Measurements from ENCODE around the gene FETUB.
"Not testable (repeated sequence)": the region's sequence is repeated elsewhere in the genome, so short reads cannot be mapped to it uniquely, and the experiment has no call there.

FETUB gene

GRCh38 chr3:186613637-186614265, 26.4 kb upstream of the FETUB start:
- DNase-seq = no peak

- DNase-seq = no peak
These were observed 26.0 kb upstream of the FETUB start for GRCh38 chr3:186614266-186614596.

DNA sequence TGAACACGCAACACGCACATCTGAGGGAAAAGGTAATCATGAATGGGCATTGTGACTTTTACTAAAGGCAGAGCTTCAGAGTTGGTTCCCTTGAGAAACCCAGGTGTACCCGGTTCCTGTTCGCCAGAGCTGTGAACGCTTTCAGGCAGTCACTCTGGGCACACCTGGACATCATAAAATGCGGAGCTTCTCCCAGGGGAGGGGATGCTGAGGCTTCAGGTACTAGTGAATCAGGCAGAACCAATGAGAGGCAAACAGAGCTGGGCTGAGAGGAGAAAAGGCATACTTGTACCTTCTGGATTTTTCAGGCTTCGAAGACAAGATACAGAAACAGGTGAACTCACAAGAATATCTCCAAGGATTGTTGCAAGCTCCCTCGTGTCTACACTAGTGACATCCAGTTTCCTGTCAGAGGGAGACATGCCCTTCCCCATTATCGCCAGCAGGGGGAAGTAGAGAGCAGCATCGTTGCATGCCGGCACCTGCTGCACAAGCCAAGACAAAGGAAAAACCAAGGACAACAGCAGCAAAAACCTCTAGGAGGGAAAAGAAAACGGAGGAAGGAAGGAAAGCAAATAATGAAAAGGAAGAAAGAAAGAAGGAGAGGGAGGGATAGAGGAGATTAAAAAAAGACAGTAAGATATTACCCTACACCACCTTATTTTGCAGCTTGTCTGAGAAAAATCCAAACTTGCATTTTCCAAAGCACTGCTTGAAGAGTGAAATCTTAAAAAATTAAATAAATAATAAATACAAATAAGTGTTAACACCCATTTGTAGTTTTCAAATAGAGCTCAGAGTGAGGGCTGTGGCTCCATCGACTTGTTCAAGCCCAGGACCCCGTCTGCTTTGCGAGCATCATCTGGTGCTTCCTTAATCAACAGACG, 25.4 kb upstream of the FETUB start:
- DNase-seq = peak; percentile 56

DNA sequence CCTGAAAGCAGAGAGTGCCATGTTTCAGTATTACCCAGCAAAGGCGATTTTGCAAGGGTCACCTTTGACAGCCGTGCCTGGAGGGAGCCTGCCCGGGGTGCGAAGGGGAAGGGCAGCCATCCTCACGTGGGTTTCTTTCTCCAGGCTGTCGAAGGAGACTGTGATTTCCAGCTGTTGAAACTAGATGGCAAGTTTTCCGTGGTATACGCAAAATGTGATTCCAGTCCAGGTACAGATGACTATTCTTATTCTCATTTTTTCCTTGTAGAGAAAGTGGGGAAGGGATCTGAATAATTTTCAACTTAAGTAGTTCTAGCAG, 23.9 kb upstream of the FETUB start:
- no peak for DNase-seq

DNA sequence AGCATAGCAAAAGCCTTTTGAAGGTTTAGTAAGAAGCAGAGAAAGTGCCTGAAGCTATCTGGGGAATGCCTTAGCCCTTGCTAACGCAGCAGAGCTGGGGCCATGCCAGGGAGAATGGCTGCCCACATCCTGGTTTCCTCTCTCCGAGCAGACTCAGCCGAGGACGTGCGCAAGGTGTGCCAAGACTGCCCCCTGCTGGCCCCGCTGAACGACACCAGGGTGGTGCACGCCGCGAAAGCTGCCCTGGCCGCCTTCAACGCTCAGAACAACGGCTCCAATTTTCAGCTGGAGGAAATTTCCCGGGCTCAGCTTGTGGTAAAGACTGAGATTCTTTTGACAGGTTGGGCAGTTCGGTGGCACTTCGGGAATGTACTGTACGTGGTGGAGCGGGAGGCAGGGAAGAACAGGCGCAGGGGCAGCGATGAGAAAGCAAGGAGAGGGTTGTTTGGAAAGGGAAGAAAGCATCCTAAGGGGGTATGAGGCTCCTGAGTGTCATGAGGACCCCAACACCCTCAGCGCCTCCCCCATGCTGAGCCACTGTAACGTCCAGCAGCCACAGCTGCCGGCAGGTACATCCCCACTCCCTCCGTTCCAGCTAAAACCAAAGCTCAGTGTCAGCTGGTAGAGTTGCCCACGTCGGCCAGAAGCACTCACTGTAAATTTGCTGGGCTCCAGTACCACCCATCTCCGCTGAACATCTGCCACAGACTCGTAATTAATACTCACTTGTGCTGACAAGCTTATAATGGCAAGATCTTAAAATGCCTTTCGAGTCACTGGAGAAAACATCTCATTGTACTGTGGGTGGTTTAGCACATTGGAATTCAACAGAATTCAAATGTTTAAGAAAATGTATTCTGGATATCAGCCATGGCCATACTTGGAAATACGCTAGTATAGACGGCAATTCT, 22.9 kb upstream of the FETUB start:
- peak; percentile 84 for DNase-seq

DNA sequence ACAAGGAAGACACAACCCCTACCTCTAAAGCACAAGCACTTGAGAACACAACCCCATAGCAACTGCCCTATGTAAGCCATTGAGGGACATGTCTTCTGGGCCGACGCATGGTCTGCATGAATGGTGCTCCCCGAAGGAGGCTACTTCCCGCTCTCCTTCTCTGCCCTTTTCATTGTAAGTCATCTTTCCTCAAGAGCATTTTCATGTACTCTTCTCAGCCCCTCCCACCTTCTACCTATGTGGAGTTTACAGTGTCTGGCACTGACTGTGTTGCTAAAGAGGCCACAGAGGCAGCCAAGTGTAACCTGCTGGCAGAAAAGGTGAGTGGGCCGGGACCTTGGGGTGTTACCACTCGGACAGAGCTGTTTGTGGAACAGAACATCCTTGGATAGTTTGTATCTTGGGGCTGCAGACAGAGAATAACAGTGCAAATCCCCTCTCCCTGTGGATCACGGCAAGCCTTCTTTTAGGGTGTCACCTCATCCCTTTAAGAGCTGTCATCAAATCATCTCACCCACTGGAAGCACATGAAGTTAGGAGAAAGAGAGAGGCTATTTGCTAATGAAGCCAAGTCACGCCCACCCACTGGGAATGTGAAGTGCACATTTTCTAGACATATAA, 21.8 kb upstream of the FETUB start:
- no peak for DNase-seq

DNA sequence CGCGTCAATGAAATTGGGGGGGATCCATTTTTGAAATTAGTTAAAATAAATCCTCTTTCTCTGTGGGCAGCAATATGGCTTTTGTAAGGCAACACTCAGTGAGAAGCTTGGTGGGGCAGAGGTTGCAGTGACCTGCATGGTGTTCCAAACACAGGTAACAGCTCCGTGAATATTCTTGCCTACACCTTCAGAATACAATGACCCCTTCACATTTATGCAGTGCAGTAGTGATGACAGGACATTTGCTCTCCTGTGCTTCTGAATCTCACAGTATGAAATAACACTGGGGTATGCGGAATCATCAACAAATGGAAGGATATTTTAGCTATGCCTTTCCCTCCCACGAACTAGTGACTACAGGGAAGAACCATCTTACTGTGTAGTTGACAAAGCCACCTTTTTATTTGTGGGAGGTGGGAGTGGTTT, 20.4 kb upstream of the FETUB start:
- no peak for DNase-seq

GRCh38 chr3:186620213-186621092, 19.7 kb upstream of the FETUB start:
- no peak for DNase-seq

GRCh38 chr3:186621894-186622650, 18.1 kb upstream of the FETUB start:
- DNase-seq = no peak

DNA sequence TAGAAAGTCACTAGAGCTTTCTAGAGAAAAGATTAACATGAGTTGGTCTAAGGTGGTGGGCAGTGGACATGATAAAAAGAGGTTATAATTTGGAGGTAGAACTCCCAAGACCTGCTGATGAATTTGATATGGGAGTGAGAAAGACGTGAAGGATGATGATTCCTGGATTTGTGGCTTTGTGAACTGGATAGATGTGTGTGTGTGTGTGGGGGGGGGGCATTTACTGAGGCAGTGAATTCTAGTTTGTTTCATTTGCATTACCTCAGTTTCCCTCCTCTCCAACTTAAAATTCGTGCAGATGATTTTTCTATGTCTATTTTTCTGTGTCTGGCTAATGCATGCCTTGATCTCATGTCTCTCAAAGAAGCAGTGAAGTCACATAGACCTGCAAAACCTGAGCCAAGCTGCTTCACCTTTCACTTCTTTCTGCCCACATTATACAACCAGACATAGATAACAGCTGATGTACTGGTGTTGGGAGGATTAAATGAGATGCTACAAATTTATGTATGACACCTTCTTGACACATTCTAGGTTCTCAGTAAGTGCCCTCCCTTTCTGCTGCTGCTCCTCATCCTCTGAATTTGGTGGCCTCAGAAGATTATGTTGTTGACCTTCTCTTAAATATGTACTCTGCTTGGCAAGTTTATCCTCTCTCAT, 17.4 kb upstream of the FETUB start:
- no peak for DNase-seq

GRCh38 chr3:186624598-186624997, 15.6 kb upstream of the FETUB start:
- DNase-seq = no peak

- no peak for DNase-seq
These were observed 14.6 kb upstream of the FETUB start for GRCh38 chr3:186625600-186626042.

GRCh38 chr3:186626254-186626847, 13.8 kb upstream of the FETUB start:
- no peak for DNase-seq

GRCh38 chr3:186627852-186628414, 12.3 kb upstream of the FETUB start:
- no peak for DNase-seq

DNA sequence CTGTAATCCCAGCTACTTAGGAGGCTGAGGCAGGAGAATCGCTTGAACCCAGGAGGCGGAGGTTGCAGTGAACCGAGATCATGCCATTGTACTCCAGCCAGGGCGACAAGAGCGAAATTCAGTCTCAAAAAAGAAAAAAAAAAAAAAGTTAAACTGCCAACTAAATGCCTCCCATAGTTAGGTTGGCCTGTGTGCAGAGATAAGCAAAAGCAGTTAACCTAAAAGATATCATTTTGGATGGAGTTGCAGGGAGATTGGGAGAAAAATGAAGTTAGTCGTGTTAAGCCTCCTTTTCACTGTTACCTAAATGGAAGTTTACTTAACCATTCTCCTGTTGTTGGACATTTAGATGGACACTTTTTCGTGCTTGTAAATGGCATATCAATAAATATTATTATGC, 11.4 kb upstream of the FETUB start:
- no peak for DNase-seq

DNA sequence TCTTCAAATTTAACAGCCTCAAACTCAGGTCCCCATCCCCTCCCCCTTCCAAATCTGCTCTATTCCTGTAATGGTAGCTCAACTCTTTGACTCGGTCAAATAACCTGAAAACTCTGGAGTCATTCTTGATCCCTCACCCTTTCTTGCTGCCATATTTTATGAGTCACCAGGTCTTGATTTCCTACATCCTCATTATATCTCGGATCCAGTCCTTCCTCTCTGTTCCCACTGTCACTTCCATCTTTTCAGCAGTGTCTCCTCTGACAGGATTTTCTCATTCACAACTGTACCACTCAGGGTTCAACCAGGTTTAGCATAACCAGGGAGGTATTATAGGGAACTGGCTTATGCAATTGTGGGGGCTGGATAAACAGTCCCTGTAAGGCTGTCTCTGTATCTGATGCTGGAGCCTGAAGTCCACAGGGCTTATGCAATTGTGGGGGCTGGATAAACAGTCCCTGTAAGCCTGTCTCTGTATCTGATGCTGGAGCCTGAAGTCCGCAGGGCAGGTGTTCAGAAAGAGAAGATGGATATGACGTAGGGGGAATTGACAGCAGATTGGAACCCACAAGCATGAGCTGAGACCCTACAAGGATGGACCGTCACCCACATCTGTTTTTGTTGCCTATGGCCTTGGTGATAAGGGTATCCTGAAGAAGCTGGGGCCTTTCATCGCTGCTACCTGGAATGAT, 9.1 kb upstream of the FETUB start:
- no peak for DNase-seq

GRCh38 chr3:186633481-186633880, 6.7 kb upstream of the FETUB start:
- no peak for DNase-seq

DNA sequence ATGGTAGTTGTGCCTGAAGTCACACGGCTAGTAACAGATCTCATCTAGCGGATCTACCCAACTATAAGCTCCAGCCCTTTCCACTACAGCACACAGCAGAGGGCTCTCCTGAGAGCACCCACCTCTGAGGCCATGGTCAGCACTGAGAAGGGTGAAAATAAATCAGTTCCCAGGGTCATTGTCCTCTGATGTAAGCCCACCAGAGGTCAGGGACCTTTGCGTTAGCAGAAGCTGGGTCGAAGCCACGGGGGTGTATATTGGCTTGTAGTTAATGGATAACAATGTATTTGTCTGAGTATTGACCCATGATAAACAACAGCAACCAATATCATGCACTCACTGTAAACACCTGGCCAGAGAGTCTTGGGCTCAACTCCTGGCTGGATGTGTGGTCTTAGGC, 6.0 kb upstream of the FETUB start:
- DNase-seq = not testable (repeated sequence)

GRCh38 chr3:186635532-186635931, 4.7 kb upstream of the FETUB start:
- no peak for DNase-seq

All from stimulated activated naive CD4-positive, alpha-beta T cell treated with Interleukin-2 at 50 U/mL for 16 hours (primary cell).